Stromal cell of bone marrow (primary cell): ENCODE results near the gene NFIA.
A peak's percentile ranks its signal among the peaks of the same experiment; 100 is the strongest.

Experiments used
- DNase-seq: peaks from one replicate; pipeline ENCODE4 v3.0.0-alpha.2; 2012; ENCODE audit warnings: low read depth

Gene NFIA

GRCh38 chr1:61370177-61370912 is 288.0 kb downstream of the NFIA start:
- DNase-seq = no peak

GRCh38 chr1:61370913-61371279 is 288.5 kb downstream of the NFIA start:
- no peak for DNase-seq

GRCh38 chr1:61372944-61373343 is 290.6 kb downstream of the NFIA start:
- DNase-seq = no peak

- DNase-seq = no peak
These were observed 291.8 kb downstream of the NFIA start for GRCh38 chr1:61374156-61374555.

- no peak for DNase-seq
These were observed 292.9 kb downstream of the NFIA start for GRCh38 chr1:61375082-61375880.

GRCh38 chr1:61376151-61376550 is 293.8 kb downstream of the NFIA start:
- DNase-seq = no peak

- DNase-seq = no peak
These were observed 295.0 kb downstream of the NFIA start for GRCh38 chr1:61377242-61377958.

GRCh38 chr1:61378494-61379180 is 296.3 kb downstream of the NFIA start:
- DNase-seq = no peak

- no peak for DNase-seq
These were observed 297.3 kb downstream of the NFIA start for GRCh38 chr1:61379693-61380092.

- no peak for DNase-seq
These were observed 298.2 kb downstream of the NFIA start for GRCh38 chr1:61380561-61380960.

GRCh38 chr1:61386323-61386722 is 304.0 kb downstream of the NFIA start:
- no peak for DNase-seq

GRCh38 chr1:61386770-61387169 is 304.4 kb downstream of the NFIA start:
- DNase-seq = no peak

GRCh38 chr1:61387829-61388228 is 305.5 kb downstream of the NFIA start:
- no peak for DNase-seq

- peak; percentile 28 for DNase-seq
These were observed 306.2 kb downstream of the NFIA start for GRCh38 chr1:61388566-61388965.

GRCh38 chr1:61389194-61389925 is 307.0 kb downstream of the NFIA start:
- no peak for DNase-seq

GRCh38 chr1:61389926-61390845 is 307.8 kb downstream of the NFIA start:
- DNase-seq = no peak

- no peak for DNase-seq
These were observed 309.4 kb downstream of the NFIA start for GRCh38 chr1:61391730-61392129.

- no peak for DNase-seq
These were observed 310.3 kb downstream of the NFIA start for GRCh38 chr1:61392409-61393242.

- no peak for DNase-seq
These were observed 311.2 kb downstream of the NFIA start for GRCh38 chr1:61393575-61393974.
